Left colon (tissue), 2 donors: ENCODE measurements around the gene CCPG1. TPM values are rescaled to one million over a fixed set of nuclear protein-coding genes. Genes with fewer than 3 reads are reported as not detected.
"Not testable (repeated sequence)": the region's sequence is repeated elsewhere in the genome, so short reads cannot be mapped to it uniquely, and the experiment has no call there.

Source experiments
- ATAC-seq: fragments of 200-7000 bp; cut with Tn5 transposase; one replicate; pipeline ENCODE4 v1.9.1; 2020; ENCODE audit warnings: mild to moderate bottlenecking, moderate library complexity
- DNase-seq, 2 donors: peaks; one replicate each; pipeline ENCODE4 v3.0.0-alpha.2; 2020
- intact Hi-C, 2 donors: fragments of 100-400 bp; cut with DNase I in 1 of 2; cut with micrococcal nuclease in 1 of 2; formaldehyde crosslinking; loops; one replicate each; pipeline versions ENCODE4 v1.11.2 to v1.14.0; 2022; cut with DNase I, micrococcal nuclease
- long read RNA-seq: library from polyadenylated mRNA; unstranded; transcript quantifications from one replicate; pipeline ENCODE4 v2.0.0, GENCODE V29; 2021
- total RNA-seq, 2 donors: library from RNA; stranded (reverse); fragmentation: NEBNext Ultra II Directional; extraction: Animal tissue kit (Norgen Biotek cat#: 25700); gene quantifications; one replicate each; pipeline ENCODE4 v1.2.1, GENCODE V29; 2021
- donor health status: DM: no; HTN: no; CAD: no.
- donor health status: DM: yes; HTN: yes; CAD: no.

CCPG1 gene, protein sequence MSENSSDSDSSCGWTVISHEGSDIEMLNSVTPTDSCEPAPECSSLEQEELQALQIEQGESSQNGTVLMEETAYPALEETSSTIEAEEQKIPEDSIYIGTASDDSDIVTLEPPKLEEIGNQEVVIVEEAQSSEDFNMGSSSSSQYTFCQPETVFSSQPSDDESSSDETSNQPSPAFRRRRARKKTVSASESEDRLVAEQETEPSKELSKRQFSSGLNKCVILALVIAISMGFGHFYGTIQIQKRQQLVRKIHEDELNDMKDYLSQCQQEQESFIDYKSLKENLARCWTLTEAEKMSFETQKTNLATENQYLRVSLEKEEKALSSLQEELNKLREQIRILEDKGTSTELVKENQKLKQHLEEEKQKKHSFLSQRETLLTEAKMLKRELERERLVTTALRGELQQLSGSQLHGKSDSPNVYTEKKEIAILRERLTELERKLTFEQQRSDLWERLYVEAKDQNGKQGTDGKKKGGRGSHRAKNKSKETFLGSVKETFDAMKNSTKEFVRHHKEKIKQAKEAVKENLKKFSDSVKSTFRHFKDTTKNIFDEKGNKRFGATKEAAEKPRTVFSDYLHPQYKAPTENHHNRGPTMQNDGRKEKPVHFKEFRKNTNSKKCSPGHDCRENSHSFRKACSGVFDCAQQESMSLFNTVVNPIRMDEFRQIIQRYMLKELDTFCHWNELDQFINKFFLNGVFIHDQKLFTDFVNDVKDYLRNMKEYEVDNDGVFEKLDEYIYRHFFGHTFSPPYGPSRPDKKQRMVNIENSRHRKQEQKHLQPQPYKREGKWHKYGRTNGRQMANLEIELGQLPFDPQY
- 10 to 100 TPM; 45.5 to 65.6 TPM for total RNA-seq
- long read RNA-seq, full-length matches to known transcripts: 68 of 79 reads
- long read RNA-seq, partial matches to known transcripts: 4 of 79 reads
- long read RNA-seq, other reads (novel, unspliced or antisense): 7 of 79 reads

- ATAC-seq (peak; percentile 95), DNase-seq (peak; percentile 90 to 93)
- intact Hi-C loops: no loop called here
These were observed at the start of gene CCPG1, which contains the start of gene PIERCE2 for GRCh38 chr15:55408012-55408928. CCPG1 (minus strand) TSS chr15:55408359; CDS start chr15:55389424, 18,935 bp downstream. PIERCE2 (plus strand) TSS chr15:55408495; CDS start chr15:55408769, 274 bp downstream.

DNA sequence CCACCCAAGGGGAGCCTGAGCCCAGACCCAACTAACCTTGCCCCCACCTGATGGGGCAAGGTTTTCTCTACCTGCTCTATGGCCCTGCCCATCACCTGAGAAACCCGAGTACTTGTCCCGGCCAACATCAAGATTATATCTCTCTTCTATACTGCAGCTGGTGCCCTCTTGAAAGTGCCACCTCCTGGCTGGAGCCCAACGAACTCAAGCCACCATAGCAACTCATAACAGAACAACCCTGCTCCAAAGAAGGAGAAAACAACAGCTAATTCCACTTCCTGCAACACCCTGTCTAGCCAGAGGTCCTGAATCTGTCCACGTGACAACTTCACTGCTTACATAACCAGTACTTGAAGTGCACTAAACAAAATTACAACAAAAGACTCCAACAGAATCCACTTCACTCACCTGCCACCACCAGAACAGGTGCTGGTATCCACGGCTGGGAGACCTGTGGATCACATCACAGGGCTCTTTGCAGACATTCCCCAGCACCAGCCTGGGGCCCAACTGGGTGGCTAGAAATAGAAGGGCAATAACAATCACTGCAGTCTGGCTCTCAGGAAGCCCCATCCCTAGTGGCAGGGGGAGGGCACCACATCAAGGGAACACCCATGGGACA is 49.4 kb upstream of the CCPG1 start:
- DNase-seq (no peak), ATAC-seq (no peak)
- intact Hi-C loops: no loop called here

DNA sequence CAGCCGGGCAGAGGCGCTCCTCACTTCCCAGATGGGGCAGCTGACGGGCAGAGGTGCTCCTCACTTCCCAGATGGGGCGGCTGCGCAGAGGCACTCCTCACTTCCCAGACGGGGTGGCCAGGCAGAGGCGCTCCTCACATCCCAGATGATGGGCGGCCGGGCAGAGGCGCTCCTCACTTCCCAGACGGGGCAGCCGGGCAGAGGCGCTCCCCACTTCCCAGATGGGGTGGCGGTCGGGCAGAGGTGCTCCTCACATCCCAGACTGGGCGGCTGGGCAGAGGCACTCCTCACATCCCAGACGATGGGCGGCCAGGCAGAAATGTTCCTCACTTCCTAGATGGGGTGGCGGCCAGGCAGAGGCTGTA is 38.9 kb upstream of the CCPG1 start:
- ATAC-seq, intact Hi-C loops, DNase-seq: not testable (repeated sequence)

GRCh38 chr15:55446379-55447029 is 38.3 kb upstream of the CCPG1 start:
- DNase-seq, intact Hi-C loops, ATAC-seq: not testable (repeated sequence)

DNA sequence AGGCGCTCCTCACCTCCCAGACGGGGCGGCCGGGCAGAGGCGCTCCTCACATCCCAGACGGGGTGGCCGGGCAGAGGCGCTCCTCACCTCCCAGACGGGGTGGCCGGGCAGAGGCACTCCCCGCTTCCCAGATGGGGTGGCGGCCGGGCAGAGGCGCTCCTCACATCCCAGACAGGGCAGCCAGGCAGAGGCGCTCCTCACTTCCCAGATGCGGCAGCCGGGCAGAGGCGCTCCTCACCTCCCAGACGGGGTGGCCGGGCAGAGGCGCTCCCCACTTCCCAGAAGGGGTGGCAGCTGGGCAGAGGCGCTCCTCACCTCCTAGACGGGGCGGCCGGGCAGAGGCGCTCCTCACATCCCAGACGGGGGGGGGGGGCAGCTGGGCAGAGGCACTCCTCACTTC is 37.8 kb upstream of the CCPG1 start:
- DNase-seq, ATAC-seq, intact Hi-C loops: not testable (repeated sequence)

DNA sequence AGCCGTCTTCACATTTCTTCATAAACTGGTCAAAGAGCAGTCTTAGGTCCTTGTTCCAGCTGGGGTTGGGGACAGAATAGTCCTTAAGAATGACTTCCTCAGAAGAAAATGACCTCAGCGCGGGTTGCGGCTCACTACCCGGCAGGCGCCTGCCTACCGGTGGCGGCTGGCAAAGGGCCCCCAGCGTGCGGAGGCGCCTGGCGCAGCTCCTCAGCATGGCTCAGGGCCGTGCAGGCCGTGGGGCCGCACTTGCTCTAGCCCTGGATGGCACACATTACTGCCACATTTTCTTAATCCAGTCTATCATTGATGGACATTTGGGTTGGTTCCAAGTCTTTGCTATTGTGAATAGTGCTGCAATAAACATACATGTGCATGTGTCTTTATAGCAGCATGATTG is 35.0 kb upstream of the CCPG1 start:
- ATAC-seq, intact Hi-C loops, DNase-seq: not testable (repeated sequence)

DNA sequence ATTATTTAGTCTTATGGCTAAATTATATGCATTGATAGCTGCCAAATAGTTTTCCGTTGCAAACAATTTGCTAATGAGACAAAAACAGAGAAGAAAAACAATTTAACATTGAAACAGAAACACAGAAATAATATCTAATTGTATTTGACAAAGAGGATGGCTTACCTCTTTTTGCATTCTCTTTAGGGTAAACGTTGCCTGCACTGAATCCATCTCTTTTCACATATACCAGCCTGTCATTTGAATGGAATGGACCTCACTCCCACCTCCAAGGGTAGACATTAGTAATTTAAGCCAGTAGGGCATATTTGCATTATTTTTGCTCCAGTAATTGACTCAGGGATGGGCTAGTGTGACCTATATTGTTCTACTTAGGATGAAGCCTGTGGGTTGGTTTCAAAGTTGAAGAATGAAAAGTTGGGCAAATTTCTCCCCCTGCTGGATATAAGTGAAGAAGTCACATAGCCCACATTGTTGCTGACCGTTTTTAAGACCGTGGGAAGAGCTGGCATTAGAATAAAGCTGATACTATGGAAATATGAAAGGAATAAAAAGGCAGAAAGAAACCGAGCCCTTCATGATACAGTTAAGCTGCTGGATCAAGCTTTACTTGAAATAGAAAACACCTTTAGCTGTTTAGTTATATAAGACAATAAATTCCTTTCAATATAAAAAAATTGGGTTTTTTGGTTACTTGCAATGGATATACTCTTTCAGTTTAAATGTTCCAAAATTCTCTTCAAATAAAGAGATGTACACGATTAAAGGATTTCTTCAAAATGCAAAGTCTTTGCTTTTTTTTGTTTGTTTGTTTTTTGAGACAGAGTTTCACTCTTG is 27.0 kb upstream of the CCPG1 start:
- intact Hi-C loops: no loop called here
- DNase-seq: no peak
- ATAC-seq: peak; percentile 85

DNA sequence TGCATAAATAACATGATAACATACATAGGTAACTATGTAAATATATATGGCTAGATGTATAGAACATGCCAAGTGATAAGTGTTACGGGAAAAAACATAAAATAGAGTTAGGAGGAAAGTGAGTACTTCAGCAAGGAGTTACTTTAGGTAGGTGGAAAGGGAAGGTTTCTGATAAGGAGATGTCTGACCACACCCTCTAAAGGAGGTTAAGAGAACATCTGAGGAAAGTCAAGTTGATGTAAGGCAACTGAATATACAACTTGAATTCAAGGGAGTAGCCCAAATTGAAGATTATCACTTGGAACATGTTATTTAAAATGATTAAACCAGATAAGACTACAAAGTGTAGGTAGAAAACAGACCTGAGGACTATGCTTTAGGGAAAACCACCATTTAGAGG is 13.9 kb upstream of the CCPG1 start:
- ATAC-seq: no peak
- intact Hi-C loops: no loop called here
- no peak for DNase-seq

DNA sequence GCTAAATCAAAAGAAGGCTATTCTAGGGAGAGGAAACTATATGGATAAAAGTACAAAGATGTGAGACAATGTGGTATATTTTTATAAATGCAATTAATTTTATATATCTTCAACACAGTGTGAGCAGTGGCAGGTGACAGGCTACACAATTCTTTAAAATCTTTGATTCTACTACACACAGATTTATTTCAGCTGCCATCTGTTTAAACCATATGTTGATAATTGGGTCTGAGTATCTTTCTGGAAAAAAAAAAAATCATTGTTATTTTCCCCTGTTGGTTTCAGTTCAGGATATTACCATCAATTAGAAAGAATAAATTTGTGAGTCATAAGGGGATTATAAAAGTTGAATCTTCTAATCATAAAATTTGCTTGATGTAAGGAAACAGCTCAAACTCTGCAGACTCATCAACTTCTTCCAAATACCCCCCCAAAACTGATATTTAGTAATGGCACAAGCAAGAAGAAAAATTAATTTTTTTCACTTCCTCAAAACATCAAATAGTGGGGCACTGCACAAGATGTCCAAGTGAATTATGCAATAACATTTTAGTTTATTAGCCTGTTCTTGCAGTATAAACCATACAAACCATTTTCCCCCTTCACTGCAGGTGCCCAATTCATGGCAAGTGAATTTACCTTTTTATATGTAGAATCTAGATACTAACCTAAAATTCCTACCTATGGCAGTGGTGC is 12.2 kb upstream of the CCPG1 start:
- intact Hi-C loops: no loop called here
- DNase-seq: no peak
- no peak for ATAC-seq

DNA sequence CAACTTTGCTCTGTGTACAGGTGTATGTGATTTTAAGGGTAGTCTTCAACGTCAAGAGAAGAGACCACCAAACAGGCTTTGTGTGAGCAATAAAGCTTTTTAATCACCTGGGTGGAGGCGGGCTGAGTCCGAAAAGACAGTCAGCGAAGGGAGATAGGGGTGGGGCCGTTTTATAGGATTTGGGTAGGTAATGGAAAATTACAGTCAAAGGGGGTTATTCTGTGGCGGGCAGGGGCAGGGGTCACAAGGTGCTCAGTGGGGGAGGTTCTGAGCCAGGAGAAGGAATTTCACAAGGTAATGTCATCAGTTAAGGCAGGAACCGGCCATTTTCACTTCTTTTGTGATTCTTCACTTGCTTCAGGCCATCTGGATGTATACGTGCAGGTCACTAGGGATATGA is 9.5 kb upstream of the CCPG1 start:
- ATAC-seq (peak; percentile 53), DNase-seq (peak; percentile 17 to 36)

DNA sequence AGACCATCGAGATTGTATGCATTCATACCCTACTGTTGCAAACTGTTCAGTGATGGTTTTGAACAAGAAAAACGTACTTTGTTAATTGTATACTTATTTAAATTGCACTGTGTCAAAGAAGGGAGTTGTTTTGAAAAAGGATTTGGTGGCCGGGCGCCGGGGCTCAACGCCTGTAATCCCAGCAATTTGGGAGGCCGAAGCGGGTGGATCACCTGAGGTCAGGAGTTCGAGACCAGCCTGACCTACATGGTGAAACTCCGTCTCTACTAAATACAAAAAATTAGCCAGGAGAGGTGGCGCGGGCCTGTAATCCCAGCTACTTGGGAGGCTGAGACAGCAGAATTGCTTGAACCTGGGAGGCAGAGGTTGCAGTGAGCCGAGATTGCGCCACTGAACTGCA is 817 bp upstream of the CCPG1 start:
- ATAC-seq, intact Hi-C loops: not testable (repeated sequence)
- DNase-seq: peak in 1 of 2 donors; percentile 13

More for the DNA sequence above, 9.5 kb upstream of the CCPG1 start:
- intact Hi-C loops: not testable (repeated sequence)

- intact Hi-C loops: no loop called here
- DNase-seq: no peak
- no peak for ATAC-seq
These were observed 604 bp downstream of the CCPG1 start for GRCh38 chr15:55407498-55408011.

DNA sequence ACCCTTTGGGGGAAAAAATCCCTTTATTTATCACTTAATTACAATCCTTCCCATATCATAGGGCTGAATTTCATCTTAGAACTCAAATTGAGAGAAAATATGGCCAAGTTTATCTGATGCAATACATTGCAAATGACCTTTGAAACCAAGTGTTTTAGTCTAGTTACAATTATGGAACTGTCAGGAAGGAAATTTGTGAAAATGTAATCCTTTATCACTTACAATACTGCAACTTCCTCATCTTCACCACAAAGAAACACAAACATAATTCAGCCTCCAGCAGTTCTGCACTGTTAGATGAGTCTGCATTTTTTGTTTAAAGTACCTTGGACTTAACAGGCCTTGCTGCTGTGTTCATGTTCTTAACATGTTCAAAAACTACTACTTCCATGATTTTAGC is 4.6 kb downstream of the CCPG1 start:
- DNase-seq: no peak
- ATAC-seq: peak; percentile 16
- intact Hi-C loops: no loop called here

DNA sequence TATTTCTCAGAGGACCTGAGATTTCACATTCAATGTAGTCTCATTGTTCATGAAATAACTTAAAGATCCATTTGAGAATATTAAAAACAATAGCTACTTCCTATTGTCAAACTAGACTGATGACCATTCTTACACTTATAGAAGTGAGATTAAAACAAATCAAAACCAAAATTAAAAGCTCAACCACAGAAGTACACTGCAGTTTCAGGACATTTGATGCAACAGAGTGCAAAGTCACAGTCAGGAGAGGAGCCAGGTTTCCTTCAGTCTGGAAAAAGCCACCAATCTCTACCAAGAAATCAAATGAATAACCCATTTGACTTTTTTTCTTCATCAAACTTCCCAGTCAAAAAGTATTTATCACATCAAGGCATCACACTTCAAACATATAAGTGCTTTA is 5.5 kb downstream of the CCPG1 start:
- DNase-seq (no peak), ATAC-seq (no peak)
- intact Hi-C loops: no loop called here

- intact Hi-C loops: no loop called here
- DNase-seq (no peak), ATAC-seq (no peak)
These were observed 6.3 kb downstream of the CCPG1 start for GRCh38 chr15:55401786-55402246.

DNA sequence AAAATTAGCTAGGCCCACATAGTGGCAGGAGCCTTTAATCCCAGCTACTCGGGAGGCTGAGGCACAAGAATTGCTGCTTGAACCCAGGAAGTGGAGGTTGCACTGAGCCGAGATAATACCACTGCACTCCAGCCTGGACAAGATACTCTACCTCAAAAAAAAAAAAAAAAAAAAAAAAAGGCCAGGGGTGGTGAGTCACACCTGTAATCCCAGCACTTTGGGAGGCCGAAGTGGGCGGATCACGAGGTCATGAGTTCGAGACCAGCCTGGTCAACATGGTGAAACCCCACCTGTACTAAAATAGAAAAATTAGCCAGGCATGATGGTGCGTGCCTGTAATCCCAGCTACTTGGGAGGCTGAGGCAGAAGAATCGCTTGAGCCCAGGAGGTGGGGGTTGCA is 8.1 kb downstream of the CCPG1 start:
- DNase-seq, ATAC-seq, intact Hi-C loops: not testable (repeated sequence)
